Caki2 (cell line): ENCODE data around the gene KCNQ1. TPM values are rescaled to one million over a fixed set of nuclear protein-coding genes. Genes with fewer than 3 reads are reported as not detected.

Source experiments
- DNase-seq: peaks from one replicate; pipeline ENCODE4 v3.0.0-alpha.2; 2015; ENCODE audit warnings: low read depth
- in situ Hi-C: cut with HindIII; loops from 2 replicates; pipeline ENCODE4 v1.10.0; 2016; ENCODE audit warnings: low sequenced_read_pairs, low pct_unique_long_range_greater_than_20kb, mixed read lengths
- total RNA-seq: library from RNA; depleted of rRNA; stranded (reverse); fragments of >200 nt; shearing (Covaris generic); gene quantifications from 2 replicates; pipeline ENCODE4 v1.2.3, GENCODE V29; 2014; ENCODE audit warnings: low replicate concordance

KCNQ1 gene
- total RNA-seq, 1 experiment from 2014 or later: not detected

GRCh38 chr11:2511421-2512369 lies 66.9 kb downstream of the KCNQ1 start:
- in situ Hi-C loops: no loop called here
- DNase-seq: no peak

- no peak for DNase-seq
These were observed 67.9 kb downstream of the KCNQ1 start for GRCh38 chr11:2512431-2513407.

DNA sequence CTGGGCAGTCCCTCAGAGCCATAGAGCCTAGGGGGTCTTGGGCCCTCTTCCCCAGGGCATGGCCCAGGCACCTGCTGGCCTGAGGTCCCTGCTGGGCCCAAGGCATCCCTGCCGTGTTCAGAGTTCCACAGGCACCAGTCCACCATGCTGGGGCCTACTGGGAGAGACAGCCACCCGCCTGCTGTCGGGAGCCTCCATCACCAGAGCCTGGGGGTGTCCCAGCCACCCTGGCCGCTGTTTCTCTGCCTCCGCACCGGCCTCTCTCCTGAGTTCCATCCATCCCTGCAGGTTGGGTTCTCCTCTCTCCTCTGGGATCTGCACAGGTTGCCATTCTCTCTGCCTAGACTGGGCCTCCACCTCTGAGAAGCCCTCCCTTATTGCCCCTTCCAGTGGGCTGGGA lies 68.6 kb downstream of the KCNQ1 start:
- DNase-seq: no peak
- in situ Hi-C loops: no loop called here

More at GRCh38 chr11:2512431-2513407, 67.9 kb downstream of the KCNQ1 start:
- in situ Hi-C loops: no loop called here

DNA sequence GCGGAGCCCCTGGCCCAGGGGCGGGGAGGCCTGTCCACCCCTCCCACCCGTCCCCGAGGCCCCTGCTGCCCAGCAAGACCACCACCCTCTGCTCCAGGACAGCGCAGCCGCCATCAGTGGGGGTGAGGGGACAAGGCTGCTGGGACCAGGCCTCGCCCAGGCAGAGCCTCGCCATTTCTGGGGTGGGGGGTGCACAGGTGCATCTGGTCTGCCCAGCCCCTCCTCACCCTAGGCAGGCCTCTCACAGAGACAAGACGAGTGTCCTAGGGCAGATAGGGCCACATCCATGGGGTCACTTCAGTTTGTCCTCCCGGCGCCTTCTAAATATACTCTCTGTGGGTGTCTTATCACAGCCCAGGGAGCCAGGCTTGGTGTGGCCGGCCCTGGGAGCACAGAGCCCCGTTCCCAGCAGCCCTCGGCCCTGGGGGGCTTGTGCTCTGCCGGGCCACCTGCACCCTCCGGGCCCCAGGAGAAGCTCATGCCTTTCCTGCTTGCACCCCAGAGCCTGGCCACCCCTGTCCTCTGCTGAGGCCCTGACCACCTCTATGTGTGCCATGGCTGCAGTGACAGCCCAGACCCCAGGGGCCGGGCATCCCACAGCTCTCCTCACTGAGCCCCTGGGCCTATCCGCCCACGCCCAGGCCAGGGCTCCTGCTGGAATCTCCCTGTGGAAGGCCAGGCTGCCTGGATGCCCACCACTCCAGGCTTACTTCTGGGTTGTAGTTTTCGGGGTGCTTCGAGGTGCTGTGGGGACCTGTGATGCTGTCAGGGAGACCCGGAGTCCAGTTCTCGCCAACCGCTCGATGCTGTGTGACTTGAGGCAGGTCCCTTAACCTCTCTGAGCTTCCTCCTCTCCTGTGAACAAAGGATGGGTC lies 70.8 kb downstream of the KCNQ1 start:
- DNase-seq: no peak
- in situ Hi-C loops: no loop called here

- DNase-seq: no peak
- in situ Hi-C loops: no loop called here
These were observed 71.6 kb downstream of the KCNQ1 start for GRCh38 chr11:2516276-2517015.

GRCh38 chr11:2517016-2517385 lies 72.2 kb downstream of the KCNQ1 start:
- in situ Hi-C loops: no loop called here
- no peak for DNase-seq

- in situ Hi-C loops: no loop called here
- no peak for DNase-seq
These were observed 72.7 kb downstream of the KCNQ1 start for GRCh38 chr11:2517386-2518064.

DNA sequence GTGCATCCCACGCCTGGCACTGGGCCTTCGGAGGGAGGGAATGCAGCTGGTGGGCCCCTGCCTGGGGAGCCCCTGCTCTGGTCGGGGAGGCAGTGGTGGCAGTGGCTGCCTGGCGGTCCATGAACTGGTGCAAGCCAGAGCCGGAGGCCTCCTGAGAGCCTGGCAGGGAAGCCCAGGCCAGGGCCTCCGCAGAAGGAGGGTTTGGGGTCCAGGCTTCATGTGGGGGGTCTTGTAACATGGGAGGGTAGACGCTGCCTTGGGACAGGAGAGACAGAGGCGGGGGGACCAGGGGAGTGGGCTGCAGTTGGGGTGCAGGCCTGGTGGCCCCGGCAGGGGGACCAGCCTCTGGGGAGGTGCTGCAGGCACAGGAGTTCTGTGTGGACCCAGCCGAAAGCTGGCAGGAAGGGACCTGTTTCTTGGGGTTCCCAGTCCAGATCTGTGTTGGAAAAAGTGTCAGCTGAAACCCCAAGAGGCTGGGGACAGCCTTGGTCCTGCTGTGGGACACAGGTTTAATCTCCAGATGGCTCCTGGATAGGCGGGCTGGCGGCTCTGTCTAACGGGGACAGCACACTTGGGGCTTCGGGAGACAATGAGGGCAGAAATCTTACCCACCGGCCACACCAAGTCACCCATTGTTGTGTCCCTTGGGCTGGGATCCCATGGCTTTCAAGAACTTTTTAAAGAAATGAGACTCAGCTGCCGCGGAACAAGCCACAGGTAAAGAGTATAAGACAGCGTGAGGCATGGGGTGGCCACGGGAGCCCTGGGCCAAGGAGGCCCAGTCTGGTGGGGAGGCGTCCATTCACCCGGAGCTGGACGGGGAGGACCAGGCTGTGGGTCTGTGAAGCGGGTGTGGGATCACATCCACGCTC lies 73.5 kb downstream of the KCNQ1 start:
- no peak for DNase-seq
- in situ Hi-C loops: no loop called here

DNA sequence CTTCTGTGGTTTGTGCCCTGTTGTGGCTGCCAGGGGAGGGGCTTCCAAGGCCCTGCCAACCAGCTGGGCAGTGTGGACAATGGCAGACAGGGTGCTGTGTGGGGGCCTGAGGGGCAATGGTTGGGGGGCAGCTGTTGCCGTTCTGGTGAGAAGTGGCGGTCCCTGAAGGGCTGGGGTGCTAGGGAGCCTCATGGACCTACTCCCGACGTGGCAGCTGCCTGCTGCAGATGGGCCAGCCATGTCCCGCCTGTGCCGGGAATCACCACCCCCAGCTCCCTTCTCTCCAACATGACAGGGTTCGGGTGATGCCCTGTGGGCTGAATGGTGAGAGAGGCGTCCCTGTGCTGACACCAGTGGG lies 74.2 kb downstream of the KCNQ1 start:
- DNase-seq: no peak
- in situ Hi-C loops: no loop called here

DNA sequence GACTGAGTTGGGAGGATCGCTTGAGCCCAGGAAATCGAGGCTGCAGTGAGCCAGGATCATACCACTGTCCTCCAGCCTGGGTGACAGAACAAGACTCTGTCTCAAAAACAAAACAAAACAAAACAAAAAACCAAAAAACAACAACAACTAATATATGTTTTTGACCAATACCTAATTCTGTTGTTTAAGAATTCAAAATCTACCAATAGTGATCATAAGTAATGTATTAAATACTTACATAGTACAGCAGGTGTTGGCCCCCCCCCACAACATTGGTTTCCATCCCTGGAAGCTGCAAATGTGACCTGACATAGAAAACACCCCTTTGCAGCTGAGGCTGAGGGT lies 74.7 kb downstream of the KCNQ1 start:
- in situ Hi-C loops: no loop called here
- DNase-seq: no peak

GRCh38 chr11:2519862-2520735 lies 75.3 kb downstream of the KCNQ1 start:
- DNase-seq: no peak

GRCh38 chr11:2520736-2521035 lies 75.9 kb downstream of the KCNQ1 start:
- no peak for DNase-seq
- in situ Hi-C loops: no loop called here

More at GRCh38 chr11:2519862-2520735, 75.3 kb downstream of the KCNQ1 start:
- in situ Hi-C loops: no loop called here

- in situ Hi-C loops: no loop called here
- DNase-seq: no peak
These were observed 76.4 kb downstream of the KCNQ1 start for GRCh38 chr11:2521081-2521732.

DNA sequence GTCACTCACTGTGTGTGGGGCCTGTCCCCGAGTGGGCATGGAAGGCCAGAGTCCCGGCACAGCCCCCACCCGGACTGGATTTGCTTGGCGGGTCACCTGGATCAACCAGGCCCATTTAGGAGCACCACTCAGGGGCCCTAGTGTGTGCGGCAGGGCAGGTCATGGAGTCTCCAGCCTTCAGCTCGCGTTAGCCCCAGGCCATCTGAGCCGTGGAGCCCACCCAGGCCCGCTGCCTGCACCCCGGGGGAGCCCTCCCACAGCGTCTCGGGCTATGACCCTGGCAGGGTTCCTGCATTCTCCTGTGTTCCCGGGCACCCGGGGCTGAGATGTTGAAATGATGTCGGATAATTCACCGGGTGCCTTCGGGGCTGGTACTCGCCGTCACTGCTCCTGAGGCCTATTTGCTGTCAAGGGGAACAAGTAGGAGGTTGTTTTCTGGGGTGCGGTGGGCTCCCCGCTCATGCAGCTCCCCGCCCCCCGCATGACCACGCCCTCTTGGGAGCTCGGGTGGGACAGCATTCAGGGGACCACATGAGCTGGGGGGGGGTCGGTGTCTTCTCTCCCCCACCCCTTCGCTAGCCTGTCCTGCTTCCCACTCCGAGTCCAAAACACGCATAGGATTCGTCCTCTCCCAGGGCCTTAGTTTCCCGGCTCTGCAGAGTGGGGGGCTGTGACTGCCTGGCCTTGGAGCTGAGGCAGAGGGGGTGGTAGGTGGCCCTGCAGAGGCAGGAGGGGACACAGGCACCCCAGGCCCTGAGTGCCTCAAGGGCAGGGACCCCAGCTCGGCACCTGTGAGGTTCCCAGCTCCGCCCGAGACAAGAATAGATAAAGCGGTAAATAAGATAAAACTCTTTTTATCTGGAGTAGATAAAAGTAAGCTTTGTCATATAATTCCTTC lies 77.2 kb downstream of the KCNQ1 start:
- no peak for DNase-seq
- in situ Hi-C loops: no loop called here
